ENCODE measurements around the gene CBX1. TPM values are rescaled to one million over a fixed set of nuclear protein-coding genes. Genes with fewer than 3 reads are reported as not detected.
"Not testable (repeated sequence)": the region's sequence is repeated elsewhere in the genome, so short reads cannot be mapped to it uniquely, and the experiment has no call there.

Gene CBX1
- polyA plus RNA-seq, 3 donors: 204 to 213 (median 212) TPM

GRCh38 chr17:48053758-48054237, 47.5 kb downstream of the CBX1 start:
- no peak for DNase-seq (ENCODE audit: low read depth in 3 of 3, low spot score in 2 of 3)

GRCh38 chr17:48052956-48053757, 48.1 kb downstream of the CBX1 start:
- DNase-seq (ENCODE audit: low read depth in 3 of 3, low spot score in 2 of 3): peak in 2 of 3 donors; percentile 49 to 63

- DNase-seq (ENCODE audit: low read depth in 3 of 3, low spot score in 2 of 3): peak in 1 of 3 donors; percentile 48
These were observed 49.4 kb downstream of the CBX1 start for GRCh38 chr17:48051706-48052486.

- no peak for DNase-seq (ENCODE audit: low read depth in 3 of 3, low spot score in 2 of 3)
These were observed 50.0 kb downstream of the CBX1 start for GRCh38 chr17:48051283-48051682.

GRCh38 chr17:48048384-48049126, 52.7 kb downstream of the CBX1 start:
- peak in 2 of 3 donors; percentile 60 to 68 for DNase-seq (ENCODE audit: low read depth in 3 of 3, low spot score in 2 of 3)

- DNase-seq (ENCODE audit: low read depth in 3 of 3, low spot score in 2 of 3): peak; percentile 95 to 99 (median 97)
These were observed 53.4 kb downstream of the CBX1 start, which contains the start of gene NFE2L1 for GRCh38 chr17:48047741-48048383. TSS of gene NFE2L1 (plus strand) at chr17:48048359. CDS start at chr17:48051119, 2,760 bp downstream.

- DNase-seq (ENCODE audit: low read depth in 3 of 3, low spot score in 2 of 3): no peak
These were observed 54.1 kb downstream of the CBX1 start for GRCh38 chr17:48047113-48047740.

GRCh38 chr17:48046296-48046695, 55.0 kb downstream of the CBX1 start:
- DNase-seq (ENCODE audit: low read depth in 3 of 3, low spot score in 2 of 3): no peak

GRCh38 chr17:48045316-48046001, 55.8 kb downstream of the CBX1 start:
- DNase-seq (ENCODE audit: low read depth in 3 of 3, low spot score in 2 of 3): no peak

- DNase-seq (ENCODE audit: low read depth in 3 of 3, low spot score in 2 of 3): no peak
These were observed 56.4 kb downstream of the CBX1 start for GRCh38 chr17:48044851-48045250.

GRCh38 chr17:48043176-48043575, 58.1 kb downstream of the CBX1 start:
- no peak for DNase-seq (ENCODE audit: low read depth in 3 of 3, low spot score in 2 of 3)

- no peak for DNase-seq (ENCODE audit: low read depth in 3 of 3, low spot score in 2 of 3)
These were observed 62.6 kb downstream of the CBX1 start for GRCh38 chr17:48038687-48039086.

- no peak for DNase-seq (ENCODE audit: low read depth in 3 of 3, low spot score in 2 of 3)
These were observed 63.4 kb downstream of the CBX1 start for GRCh38 chr17:48037838-48038323.

GRCh38 chr17:48037036-48037837, 64.0 kb downstream of the CBX1 start, which contains the start of gene COPZ2:
TSS of gene COPZ2 (minus strand) at chr17:48037797. CDS start at chr17:48037777, 20 bp downstream.
- DNase-seq (ENCODE audit: low read depth in 3 of 3, low spot score in 2 of 3): no peak

- no peak for DNase-seq (ENCODE audit: low read depth in 3 of 3, low spot score in 2 of 3)
These were observed 64.6 kb downstream of the CBX1 start for GRCh38 chr17:48036693-48037035.

- not testable (repeated sequence) for DNase-seq (ENCODE audit: low read depth in 3 of 3, low spot score in 2 of 3)
These were observed 66.5 kb downstream of the CBX1 start for GRCh38 chr17:48034734-48035133.

GRCh38 chr17:48031966-48032365, 69.3 kb downstream of the CBX1 start:
- DNase-seq (ENCODE audit: low read depth in 3 of 3, low spot score in 2 of 3): no peak

GRCh38 chr17:48030531-48030930, 70.7 kb downstream of the CBX1 start:
- no peak for DNase-seq (ENCODE audit: low read depth in 3 of 3, low spot score in 2 of 3)
